Fibroblast of the aortic adventitia (primary cell): Measurements from ENCODE around the gene TSPOAP1. TPM values are rescaled to one million over a fixed set of nuclear protein-coding genes. Genes with fewer than 3 reads are reported as not detected.

Experiments
- DNase-seq: peaks from one replicate; pipeline ENCODE4 v3.0.0-alpha.2; 2010; ENCODE audit warnings: low read depth
- H3K4me3 ChIP-seq: 2 replicates; pipeline ENCODE4 v1.5.1; 2011; ENCODE audit warnings: low read depth, mild to moderate bottlenecking, control low read depth, low read length, moderate library complexity
- CTCF ChIP-seq: IDR thresholded peaks from 2 replicates; pipeline ENCODE4 v1.5.1; 2011; ENCODE audit warnings: mild to moderate bottlenecking, low read length, control low read depth, inconsistent platforms; ENCODE audit not compliant: insufficient read depth
- total RNA-seq: library from RNA; depleted of rRNA; stranded (reverse); fragments of >200 nt; gene quantifications from 2 replicates; pipeline ENCODE4 v1.2.3, GENCODE V29; 2012; ENCODE audit warnings: low replicate concordance

The TSPOAP1 gene
- total RNA-seq, 1 donor, result 0.18 TPM

GRCh38 chr17:58332778-58333735 lies 4.5 kb upstream of the TSPOAP1 start:
- H3K4me3 ChIP-seq, result no peak overlapping the region
- no peak for DNase-seq
- no peak for TF ChIP-seq CTCF

GRCh38 chr17:58331815-58332777 lies 3.5 kb upstream of the TSPOAP1 start:
- DNase-seq, result no peak
- H3K4me3 ChIP-seq, result no peak overlapping the region
- TF ChIP-seq CTCF, result no peak

GRCh38 chr17:58330997-58331814 lies 2.6 kb upstream of the TSPOAP1 start:
- DNase-seq, result no peak
- no peak overlapping the region for H3K4me3 ChIP-seq
- no peak for TF ChIP-seq CTCF

GRCh38 chr17:58330538-58330996 lies 2.0 kb upstream of the TSPOAP1 start:
- H3K4me3 ChIP-seq, result no peak overlapping the region
- no peak for TF ChIP-seq CTCF
- DNase-seq, result no peak

GRCh38 chr17:58329810-58330537 lies 1.4 kb upstream of the TSPOAP1 start:
- no peak overlapping the region for H3K4me3 ChIP-seq
- no peak for TF ChIP-seq CTCF
- DNase-seq, result no peak
